IPS DF 4.7 (cell line): ENCODE data around the gene C5orf24.
A peak's percentile ranks its signal among the peaks of the same experiment; 100 is the strongest.
"Not testable (repeated sequence)": the region's sequence is repeated elsewhere in the genome, so short reads cannot be mapped to it uniquely, and the experiment has no call there.

Experiments used
- DNase-seq: peaks from one replicate; pipeline ENCODE4 v3.0.0-alpha.2; 2013; ENCODE audit warnings: low spot score; ENCODE audit errors: extremely low read depth

C5orf24 gene

DNA sequence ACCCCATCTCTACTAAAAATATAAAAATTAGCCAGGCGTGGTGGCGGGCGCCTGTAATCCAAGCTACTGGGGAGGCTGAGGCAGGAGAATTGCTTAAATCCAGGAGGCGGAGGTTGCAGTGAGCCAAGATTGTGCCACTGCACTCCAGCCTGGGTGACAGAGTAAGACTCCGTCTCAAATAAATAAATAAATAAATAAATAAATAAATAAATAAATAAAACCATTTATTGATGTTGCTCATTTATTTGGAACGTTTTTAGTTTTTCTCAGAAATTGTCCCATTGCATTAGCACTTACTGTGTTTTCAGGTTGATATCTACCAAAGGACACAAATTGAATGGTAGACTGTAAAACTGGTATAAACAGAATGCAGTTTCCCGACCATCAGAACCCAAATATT is 10.7 kb downstream of the C5orf24 start:
- DNase-seq, result not testable (repeated sequence)

DNA sequence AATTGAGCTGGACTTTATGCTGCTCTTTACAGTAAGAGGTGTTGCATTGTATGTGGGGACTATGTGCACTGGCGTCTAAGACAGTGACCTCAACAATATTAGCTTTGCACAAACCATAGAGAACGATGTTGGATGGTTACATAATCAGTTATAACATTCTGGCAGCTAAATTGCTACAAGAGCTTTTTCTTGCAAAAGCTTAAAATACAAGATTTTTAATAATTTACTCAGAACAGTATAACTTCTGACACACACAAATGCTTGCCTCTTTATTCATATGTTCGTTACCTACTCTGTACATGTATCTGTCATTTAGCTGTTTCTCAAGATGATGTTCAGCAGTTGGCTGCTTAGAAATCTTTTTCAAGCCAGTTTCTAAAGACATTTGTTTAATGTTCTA is 11.6 kb downstream of the C5orf24 start:
- DNase-seq, result no peak

DNA sequence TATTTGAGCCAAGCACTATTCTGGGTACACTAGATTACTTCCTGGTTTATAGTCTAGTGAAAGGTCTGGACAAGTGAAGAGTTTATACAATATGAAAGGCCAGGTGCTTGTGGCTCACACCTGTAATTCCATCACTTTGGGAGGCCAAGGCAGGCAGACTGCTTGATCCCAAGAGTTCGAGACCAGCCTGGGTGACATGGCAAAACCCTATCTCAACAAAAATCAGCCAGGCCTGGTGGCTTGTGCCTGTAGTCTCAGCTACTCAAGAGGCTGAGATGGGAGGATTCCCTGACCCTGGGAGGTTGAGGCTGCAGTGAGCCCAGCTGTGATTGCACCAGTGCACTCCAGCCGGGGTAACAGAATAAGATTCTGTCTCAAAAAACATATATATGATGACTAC is 18.9 kb downstream of the C5orf24 start:
- DNase-seq, result no peak

DNA sequence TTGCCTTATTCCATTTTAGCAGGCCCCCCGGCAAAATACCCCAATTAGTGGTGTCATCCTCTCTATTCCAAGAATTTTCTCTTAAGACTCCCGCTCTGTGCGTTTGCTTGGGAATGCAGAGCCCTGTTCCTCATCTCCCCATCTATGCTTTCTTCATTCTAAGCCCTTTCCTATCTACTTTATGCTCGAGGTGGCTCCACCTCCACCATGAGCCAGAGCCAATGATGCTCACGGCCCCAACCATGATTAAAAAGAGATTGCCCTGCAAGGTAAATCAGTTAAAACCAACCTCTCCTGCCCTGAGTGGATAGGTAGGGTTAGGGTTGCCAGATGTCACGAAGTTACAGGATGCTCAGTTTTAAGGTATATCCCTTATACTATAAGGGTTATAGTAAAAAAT is 27.7 kb downstream of the C5orf24 start:
- no peak for DNase-seq

DNA sequence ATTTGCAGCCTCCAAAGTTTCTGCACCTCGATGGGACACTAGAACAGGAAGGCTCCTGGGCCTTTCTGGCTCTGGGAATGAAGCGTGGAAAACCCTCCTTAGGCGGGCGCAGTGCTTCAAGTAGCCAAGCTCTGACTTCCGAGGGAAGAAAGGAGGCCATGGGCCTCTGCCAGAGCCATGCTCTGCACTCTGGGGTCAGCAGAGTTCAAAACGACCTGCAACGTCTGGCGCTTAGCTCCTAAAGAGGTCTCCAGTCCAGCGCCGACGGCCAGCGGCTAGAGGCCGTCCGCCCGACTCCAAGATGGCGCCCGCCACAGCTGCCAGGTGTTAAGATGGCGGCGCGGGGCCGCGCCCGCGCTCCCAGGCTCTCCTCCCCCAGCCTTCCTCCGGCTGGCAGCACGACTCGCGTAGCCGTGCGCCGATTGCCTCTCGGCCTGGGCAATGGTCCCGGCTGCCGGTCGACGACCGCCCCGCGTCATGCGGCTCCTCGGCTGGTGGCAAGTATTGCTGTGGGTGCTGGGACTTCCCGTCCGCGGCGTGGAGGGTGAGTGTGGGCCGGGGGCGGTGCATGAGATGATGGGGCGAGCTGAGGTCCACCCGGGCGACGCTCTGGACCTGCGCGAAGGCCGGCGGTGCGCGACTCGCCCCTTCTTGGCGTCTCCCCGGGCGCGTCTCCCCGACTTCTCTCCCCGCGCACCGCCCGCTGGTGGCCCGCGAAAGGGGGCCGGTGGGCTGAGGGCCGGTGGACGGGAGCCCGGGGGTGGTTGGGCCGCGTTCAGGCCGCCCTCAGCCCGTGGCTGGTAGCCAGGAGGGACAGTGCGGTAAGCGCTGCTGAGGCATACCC is 28.4 kb downstream of the C5orf24 start, which contains the start of gene TXNDC15:
Gene TXNDC15 (plus strand): TSS at position 385 of the 844 bp plus-strand sequence. CDS start 57 bp downstream, at position 442.
- peak; percentile 44 for DNase-seq

DNA sequence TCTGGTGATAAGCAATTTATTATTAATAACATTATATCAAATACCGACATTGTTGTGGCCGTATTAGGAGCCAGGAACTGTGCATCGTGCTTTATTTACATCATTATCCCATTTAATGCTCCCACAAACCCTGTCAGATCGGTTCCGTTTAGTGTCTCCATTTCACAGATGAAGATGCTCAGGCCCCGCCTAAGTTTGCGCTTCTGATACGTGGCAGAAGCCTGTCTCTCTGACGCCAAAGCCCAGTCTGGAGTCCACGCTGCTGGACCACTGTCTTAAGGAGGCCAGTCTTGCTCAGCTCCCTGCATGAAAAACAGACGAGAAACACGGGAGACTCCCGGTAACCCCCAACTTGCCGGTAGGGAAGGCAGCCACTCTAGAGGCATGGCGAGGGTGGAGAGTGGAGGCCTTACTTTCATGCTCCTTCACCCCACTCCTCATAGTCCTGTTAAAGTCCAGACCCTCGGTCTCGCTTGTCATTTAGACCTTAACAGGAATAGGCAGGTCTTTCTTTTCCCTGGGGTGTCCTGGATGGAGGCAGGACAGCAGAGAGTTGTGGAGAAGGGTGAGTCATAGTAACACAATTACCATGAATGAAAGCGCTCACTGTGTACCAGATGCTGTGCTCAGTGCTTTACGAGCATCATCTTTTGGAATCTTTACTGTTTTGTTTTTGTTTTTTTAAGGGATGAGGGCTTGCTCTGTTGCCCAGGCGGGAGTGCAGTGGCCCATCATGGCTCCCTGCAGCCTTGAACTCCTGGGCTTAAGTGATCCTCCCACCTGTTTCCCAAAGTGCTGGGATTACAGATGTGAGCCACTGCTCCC is 29.3 kb downstream of the C5orf24 start:
- no peak for DNase-seq

DNA sequence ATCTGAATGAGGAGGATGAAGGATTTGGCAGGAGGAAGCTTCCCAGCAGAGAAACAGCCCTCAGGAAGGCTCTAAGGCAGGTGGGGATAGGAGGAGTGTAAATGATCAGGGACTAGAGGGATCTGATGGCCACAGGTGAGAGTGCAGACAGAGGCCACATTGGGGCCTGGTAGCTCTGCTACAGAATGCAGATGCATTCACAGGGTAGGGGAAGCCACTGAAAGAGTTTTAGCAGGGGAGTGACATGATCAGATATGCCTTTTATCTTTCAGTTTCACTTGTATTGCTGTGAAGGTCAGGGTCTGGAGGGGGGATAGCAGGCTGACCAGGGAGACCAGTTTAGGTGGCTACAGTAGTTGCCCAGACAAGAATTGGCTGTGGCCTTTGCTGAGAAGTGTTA is 31.4 kb downstream of the C5orf24 start:
- DNase-seq, result no peak

DNA sequence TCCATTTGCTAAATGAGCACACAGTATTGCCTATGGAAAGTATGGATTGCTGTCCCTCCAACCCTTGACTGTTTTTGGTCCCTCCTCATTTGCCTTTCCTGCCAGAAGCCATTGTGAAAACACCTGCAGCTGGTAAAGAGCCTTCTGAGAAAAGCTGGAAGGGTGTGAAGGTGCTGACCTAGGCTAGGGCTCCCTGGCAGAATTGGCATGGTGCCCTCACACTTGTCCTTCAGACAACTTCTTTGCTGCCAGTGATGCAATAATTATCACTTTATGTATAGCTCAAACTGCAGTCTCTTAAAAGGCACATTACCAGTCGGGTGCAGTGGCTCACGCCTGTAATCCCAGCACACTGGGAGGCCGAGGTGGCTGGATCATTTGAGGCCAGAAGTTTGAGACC is 32.6 kb downstream of the C5orf24 start:
- DNase-seq, result no peak

DNA sequence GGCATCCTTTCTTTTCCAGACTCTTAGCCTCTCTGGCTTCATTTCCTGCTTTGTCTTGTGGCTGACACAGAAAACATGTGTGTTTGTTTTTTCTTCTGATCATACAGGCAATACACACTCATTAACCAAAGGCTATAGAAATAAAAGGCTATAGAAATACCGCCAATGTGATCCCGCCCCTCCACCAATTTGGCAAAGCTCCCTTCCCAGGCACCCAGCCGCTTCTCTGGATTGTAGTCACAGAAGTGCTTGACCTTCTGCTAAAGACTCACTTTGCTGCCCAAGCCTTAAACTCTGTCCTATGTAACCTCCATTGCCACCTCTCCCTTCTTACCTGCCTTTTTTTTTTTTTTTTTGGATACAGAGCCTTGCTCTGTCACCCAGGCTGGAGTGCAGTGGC is 33.7 kb downstream of the C5orf24 start:
- DNase-seq, result no peak

DNA sequence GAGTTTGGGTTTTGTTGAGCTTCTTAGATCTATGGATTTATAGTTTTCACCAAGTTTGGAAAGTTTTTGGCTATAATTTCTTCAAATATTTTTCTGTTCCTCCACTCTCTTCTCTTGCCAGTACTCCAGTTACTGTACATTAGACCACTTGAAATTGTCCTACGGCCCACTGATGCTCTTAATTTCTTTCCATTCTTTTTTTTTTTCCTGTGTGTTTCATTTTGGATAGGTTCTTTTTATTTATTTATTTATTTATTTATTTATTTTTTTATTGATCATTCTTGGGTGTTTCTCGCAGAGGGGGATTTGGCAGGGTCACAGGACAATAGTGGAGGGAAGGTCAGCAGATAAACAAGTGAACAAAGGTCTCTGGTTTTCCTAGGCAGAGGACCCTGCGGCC is 35.2 kb downstream of the C5orf24 start:
- not testable (repeated sequence) for DNase-seq

DNA sequence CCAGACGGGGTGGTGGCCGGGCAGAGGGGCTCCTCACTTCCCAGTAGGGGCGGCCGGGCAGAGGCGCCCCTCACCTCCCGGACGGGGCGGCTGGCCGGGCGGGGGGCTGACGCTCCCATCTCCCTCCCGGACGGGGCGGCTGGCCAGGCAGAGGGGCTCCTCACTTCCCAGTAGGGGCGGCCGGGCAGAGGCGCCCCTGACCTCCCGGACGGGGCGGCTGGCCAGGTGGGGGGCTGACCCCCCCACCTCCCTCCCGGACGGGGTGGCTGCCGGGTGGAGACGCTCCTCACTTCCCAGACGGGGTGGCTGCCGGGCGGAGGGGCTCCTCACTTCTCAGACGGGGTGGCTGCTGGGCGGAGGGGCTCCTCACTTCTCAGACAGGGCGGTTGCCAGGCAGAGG is 35.9 kb downstream of the C5orf24 start:
- not testable (repeated sequence) for DNase-seq

DNA sequence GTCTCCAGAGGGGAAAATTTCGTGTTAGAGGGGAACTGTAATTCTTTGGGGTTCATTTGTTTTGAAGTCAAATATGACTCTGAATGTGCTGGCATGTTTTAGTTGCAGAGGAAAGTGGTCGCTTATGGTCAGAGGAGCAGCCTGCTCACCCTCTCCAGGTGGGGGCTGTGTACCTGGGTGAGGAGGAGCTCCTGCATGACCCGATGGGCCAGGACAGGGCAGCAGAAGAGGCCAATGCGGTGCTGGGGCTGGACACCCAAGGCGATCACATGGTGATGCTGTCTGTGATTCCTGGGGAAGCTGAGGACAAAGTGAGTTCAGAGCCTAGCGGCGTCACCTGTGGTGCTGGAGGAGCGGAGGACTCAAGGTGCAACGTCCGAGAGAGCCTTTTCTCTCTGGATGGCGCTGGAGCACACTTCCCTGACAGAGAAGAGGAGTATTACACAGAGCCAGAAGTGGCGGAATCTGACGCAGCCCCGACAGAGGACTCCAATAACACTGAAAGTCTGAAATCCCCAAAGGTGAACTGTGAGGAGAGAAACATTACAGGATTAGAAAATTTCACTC is 41.9 kb downstream of the C5orf24 start:
- no peak for DNase-seq

DNA sequence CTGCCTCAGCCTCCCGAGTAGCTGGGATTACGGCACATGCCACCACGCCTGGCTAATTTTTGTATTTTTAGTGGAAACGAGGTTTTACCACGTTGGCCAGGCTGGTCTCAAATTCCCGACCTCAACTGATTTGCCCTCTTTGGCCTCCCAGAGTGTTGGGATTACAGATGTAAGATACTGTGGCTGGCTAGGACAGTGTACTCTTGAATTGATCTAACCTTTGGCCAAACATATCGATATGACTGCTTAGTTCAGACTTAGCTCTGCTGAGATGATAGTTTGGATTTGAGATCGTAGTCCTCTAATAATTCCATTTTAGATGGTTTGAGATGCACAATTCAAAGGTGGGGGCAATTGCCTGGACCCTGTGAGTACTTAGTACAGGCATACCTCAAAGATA is 43.6 kb downstream of the C5orf24 start:
- no peak for DNase-seq

DNA sequence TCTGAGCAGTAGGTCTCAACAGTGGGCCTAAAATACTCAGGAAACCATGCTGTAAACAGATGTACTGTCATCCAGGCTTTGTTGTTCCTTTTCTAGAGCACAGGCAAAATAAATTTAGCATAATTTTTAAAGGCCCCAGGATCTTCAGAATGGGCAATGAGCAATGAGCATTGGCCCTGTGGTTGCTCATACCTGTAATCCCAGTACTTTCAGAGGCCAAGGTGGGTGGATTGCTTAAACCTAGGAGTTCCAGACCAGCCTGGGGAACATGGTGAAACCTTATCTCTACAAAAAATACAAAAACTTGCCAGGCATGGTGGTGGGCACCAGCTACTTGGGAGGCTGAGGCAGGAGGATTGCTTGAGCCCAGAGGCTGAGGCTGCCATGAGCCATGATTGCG is 45.7 kb downstream of the C5orf24 start:
- no peak for DNase-seq

DNA sequence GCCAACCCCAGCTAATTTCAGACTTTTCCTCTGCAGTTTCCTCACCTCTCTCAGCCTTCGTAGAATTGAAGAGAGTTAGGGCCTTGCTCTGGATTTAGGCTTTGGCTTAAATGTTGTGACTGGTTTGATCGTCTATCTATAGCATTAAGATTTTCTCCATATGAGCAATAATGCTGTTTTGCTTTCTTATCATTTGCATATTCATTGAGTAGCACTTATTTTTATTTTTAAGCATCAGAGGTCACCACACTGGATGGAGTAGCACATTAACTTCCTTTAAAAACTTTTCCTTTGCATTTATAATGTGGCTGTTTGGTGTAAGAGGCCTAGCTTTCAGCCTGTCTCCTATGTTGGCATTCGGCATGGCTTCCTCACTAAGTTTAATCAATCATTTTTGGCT is 46.5 kb downstream of the C5orf24 start:
- DNase-seq, result no peak

DNA sequence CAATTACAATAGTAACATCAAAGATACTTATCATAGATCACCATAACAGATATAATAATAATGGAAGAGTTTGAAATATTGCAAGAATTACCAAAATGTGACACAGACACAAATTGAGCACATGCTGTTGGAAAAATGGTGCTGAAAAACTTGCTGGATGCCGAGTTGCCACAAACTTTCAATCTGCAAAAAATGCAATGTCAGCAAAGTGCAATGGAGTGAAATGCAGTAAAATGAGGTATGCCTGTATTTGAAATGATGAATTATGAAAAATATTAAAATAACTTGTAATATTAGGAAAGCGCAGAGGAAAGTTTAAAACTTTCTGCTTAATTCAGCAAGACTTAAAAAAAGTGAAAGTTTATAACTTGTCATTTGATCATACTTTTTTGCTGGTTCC is 47.2 kb downstream of the C5orf24 start:
- DNase-seq, result no peak

DNA sequence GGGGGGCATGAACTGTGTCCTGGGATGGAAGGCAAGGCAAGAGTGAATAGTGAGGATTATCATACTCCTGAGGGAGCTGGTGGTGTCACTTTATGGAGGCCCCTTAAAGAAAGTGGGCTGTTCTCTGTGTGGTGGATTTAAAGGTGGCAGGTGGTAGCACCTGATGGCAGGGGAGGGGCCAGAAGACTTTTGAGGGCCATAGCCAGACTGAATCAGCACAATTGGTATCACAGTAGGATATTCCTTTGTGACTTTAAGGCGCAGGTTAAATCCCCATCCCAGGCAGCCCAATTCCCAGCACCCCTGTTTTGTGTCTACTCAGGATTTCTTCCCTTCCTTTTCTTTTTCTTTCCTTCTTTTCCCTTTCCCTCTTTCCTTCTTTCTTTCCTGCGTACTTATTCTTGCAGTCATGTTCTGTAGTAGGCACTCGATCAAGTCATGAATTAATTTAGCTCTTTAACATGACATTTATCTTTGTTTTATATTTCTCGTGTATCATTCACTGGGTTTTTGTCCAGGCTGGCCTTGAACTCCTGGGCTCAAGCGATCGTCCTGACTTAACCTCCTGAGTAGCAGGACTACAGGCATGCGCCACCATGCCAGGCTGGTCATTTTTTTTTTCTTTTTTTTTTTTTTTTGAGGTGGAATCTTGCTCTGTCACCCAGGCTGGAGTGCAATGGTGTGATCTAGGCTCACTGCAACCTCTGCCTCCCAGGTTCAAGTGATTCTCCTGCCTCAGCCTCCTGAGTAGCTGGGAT is 48.2 kb downstream of the C5orf24 start:
- no peak for DNase-seq

DNA sequence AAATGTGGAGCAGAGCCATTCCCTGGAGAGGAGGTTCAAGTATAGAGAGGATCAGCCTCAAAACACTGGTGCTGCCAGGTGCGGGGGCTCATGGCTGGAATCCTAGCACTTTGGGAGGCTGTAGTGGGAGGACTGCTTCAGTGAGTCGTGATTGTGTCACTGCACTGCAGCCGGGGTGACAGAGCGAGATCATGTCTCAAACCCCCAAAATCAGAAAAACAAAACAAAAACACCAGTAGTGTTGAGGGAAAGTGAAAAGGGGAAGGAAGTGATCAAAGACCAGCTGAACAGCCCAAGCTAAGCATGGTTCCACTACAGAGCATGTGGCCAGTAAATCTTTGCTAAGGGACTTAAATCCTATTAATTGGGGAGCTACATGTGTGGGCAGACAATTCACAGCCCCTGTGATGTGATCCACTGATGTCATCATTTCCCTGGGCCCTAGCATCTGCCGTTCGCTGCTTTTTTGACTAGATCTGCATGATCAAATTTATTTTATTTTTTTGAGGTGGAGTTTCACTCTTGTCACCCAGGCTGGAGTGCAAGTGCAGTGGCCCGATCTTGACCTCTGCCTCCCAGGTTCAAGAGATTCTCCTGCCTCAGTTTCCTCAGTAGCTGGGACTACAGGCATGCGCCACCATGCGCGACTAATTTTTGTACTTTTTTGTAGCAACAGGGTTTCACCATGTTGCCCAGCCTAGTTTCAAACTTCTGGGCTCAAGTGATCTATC is 56.5 kb downstream of the C5orf24 start:
- DNase-seq, result no peak

DNA sequence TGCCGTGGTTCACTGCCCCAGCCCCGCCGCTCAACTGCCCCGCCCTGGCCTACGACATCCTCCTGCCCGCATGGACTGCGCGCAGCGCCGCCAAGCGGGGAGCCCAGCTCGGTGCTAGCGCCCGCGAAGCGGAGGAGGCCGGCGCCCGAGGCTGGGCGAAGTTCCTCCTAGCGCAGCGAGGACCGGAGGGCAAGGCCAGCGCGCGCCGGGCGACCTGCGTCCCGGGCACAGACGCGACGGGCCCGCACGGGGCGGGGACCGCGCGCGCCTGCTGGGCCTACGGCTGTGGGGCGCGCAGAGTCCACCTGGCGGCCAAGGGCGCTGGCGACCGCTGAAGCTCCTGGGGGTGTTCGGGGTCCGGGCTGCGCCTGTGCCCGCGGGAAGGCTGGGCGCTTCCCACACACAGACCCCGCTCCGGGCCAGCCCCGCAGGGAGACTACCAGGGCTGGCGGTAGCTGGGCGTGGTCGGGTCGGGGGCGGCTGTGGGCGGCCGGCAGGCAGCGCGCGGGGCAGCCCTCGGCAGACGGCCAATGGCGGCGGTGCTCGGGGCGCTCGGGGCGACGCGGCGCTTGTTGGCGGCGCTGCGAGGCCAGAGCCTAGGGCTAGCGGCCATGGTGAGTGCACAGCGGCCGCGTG is 59.0 kb downstream of the C5orf24 start, which contains the start of gene PCBD2:
Gene PCBD2 (plus strand): TSS at position 522 of the 636 bp plus-strand sequence. CDS start 9 bp downstream, at position 531.
- DNase-seq, result peak; percentile 72
